GM19238 (cell line): Measurements from ENCODE around the gene KRT78.
"Not testable (repeated sequence)": the region's sequence is repeated elsewhere in the genome, so short reads cannot be mapped to it uniquely, and the experiment has no call there.

Source experiments
- DNase-seq: peaks from one replicate; pipeline ENCODE4 v3.0.0; 2011; ENCODE audit warnings: low spot score; ENCODE audit not compliant: insufficient read length

KRT78 gene

GRCh38 chr12:52798671-52799504 lies 49.9 kb downstream of the KRT78 start:
- no peak for DNase-seq

GRCh38 chr12:52798003-52798670 lies 50.7 kb downstream of the KRT78 start:
- DNase-seq = no peak

GRCh38 chr12:52797529-52797894 lies 51.3 kb downstream of the KRT78 start:
- DNase-seq = no peak

- no peak for DNase-seq
Observed at GRCh38 chr12:52796839-52797528, 51.8 kb downstream of the KRT78 start.

GRCh38 chr12:52796429-52796794 lies 52.4 kb downstream of the KRT78 start:
- no peak for DNase-seq

GRCh38 chr12:52795694-52796428 lies 52.9 kb downstream of the KRT78 start, which contains the start of gene KRT3:
KRT3 (minus strand) TSS chr12:52796117; CDS start chr12:52796042, 75 bp downstream.
- DNase-seq = no peak

- DNase-seq = not testable (repeated sequence)
Observed at GRCh38 chr12:52795332-52795674, 53.5 kb downstream of the KRT78 start.

GRCh38 chr12:52794479-52795331 lies 54.1 kb downstream of the KRT78 start:
- DNase-seq = no peak

GRCh38 chr12:52792185-52793029 lies 56.4 kb downstream of the KRT78 start:
- DNase-seq = no peak

GRCh38 chr12:52791271-52792184 lies 57.3 kb downstream of the KRT78 start:
- DNase-seq = no peak

- DNase-seq = no peak
Observed at GRCh38 chr12:52790427-52791270, 58.1 kb downstream of the KRT78 start.

GRCh38 chr12:52789637-52790426 lies 59.0 kb downstream of the KRT78 start:
- no peak for DNase-seq

- DNase-seq = no peak
Observed at GRCh38 chr12:52788876-52789636, 59.7 kb downstream of the KRT78 start.

- DNase-seq = no peak
Observed at GRCh38 chr12:52788192-52788875, 60.5 kb downstream of the KRT78 start.
